Liver (tissue), 9 donors: Measurements from ENCODE around the gene VAMP7. TPM values are rescaled to one million over a fixed set of nuclear protein-coding genes. Genes with fewer than 3 reads are reported as not detected.
"Not testable (repeated sequence)": the region's sequence is repeated elsewhere in the genome, so short reads cannot be mapped to it uniquely, and the experiment has no call there.

Source experiments
- DNase-seq: peaks from one replicate; pipeline ENCODE4 v3.0.0-alpha.2; 2017; ENCODE audit warnings: low spot score
- H3K27ac ChIP-seq, 2 donors: one replicate each; pipeline ENCODE4 v1.7.0; 2013; ENCODE audit warnings: inconsistent platforms in 2 of 2, low read length in 2 of 2, control low read depth in 1 of 2, low read depth in 1 of 2, mild to moderate bottlenecking in 1 of 2
- H3K27me3 ChIP-seq, 4 donors: one replicate each; pipeline versions ENCODE4 v1.6.1 to v1.7.0; 2013; ENCODE audit warnings: low read length in 3 of 4, inconsistent platforms in 1 of 4, mild to moderate bottlenecking in 1 of 4, moderate library complexity in 1 of 4; ENCODE audit not compliant: control insufficient read depth in 4 of 4, insufficient read depth in 4 of 4
- H3K36me3 ChIP-seq, 4 donors: one replicate each; pipeline versions ENCODE4 v1.6.1 to v1.7.0; 2013; ENCODE audit warnings: low read length in 3 of 4, mild to moderate bottlenecking in 3 of 4, low read depth in 1 of 4, moderate library complexity in 1 of 4; ENCODE audit not compliant: control insufficient read depth in 4 of 4, insufficient read depth in 3 of 4
- H3K4me1 ChIP-seq, 4 donors: one replicate each; pipeline versions ENCODE4 v1.6.1 to v1.7.0; 2013; ENCODE audit warnings: low read length in 3 of 4, mild to moderate bottlenecking in 3 of 4, moderate library complexity in 1 of 4; ENCODE audit not compliant: control insufficient read depth in 4 of 4, insufficient read depth in 4 of 4
- H3K4me3 ChIP-seq, 3 donors: one replicate each; pipeline versions ENCODE4 v1.6.1 to v1.7.0; 2013; ENCODE audit warnings: low read length in 3 of 3, control low read depth in 1 of 3, low read depth in 1 of 3, mild to moderate bottlenecking in 1 of 3
- H3K9ac ChIP-seq, 2 donors: one replicate each; pipeline ENCODE4 v1.7.0; 2013; ENCODE audit warnings: low read length in 2 of 2, mild to moderate bottlenecking in 2 of 2, moderate library complexity in 2 of 2, control low read depth in 1 of 2, low read depth in 1 of 2
- H3K9me3 ChIP-seq, 4 donors: one replicate each; pipeline versions ENCODE4 v1.6.1 to v1.7.0; 2013; ENCODE audit warnings: low read length in 3 of 4; ENCODE audit not compliant: control insufficient read depth in 4 of 4
- EGR1 ChIP-seq, 2 donors: IDR thresholded peaks; 2 replicates each; pipeline ENCODE4 v1.6.1; 2016 to 2018; ENCODE audit warnings: antibody characterized with exemption in 2 of 2, low read depth in 2 of 2
- FOXA1 ChIP-seq: IDR thresholded peaks from 2 replicates; pipeline ENCODE4 v1.6.1; 2016; ENCODE audit warnings: antibody characterized with exemption
- GABPA ChIP-seq, 2 donors: IDR thresholded peaks in 1 of 2; conservative IDR thresholded peaks in 1 of 2; 2 replicates each; pipeline ENCODE4 v1.6.1; 2016; ENCODE audit warnings: antibody characterized with exemption in 2 of 2, mild to moderate bottlenecking in 1 of 2, moderate library complexity in 1 of 2
- HNF4A ChIP-seq, 2 donors: conservative IDR thresholded peaks; 2 replicates each; pipeline ENCODE4 v1.6.1; 2016; ENCODE audit warnings: antibody characterized with exemption in 2 of 2, mild to moderate bottlenecking in 2 of 2
- HNF4G ChIP-seq: IDR thresholded peaks from 2 replicates; pipeline ENCODE4 v1.6.1; 2016; ENCODE audit warnings: antibody characterized with exemption
- JUND ChIP-seq, 2 donors: IDR thresholded peaks; 2 replicates each; pipeline ENCODE4 v1.6.1; 2016; ENCODE audit warnings: antibody characterized with exemption in 2 of 2
- NR2F2 ChIP-seq: IDR thresholded peaks from 2 replicates; pipeline ENCODE4 v1.6.1; 2016; ENCODE audit warnings: antibody characterized with exemption
- RAD21 ChIP-seq, 2 donors: IDR thresholded peaks; 2 replicates each; pipeline ENCODE4 v1.6.1; 2016; ENCODE audit warnings: antibody characterized with exemption in 2 of 2, mild to moderate bottlenecking in 2 of 2
- RXRA ChIP-seq, 2 donors: IDR thresholded peaks; 2 replicates each; pipeline ENCODE4 v1.6.1; 2017 to 2018; ENCODE audit warnings: antibody characterized with exemption in 2 of 2, mild to moderate bottlenecking in 1 of 2
- SP1 ChIP-seq: IDR thresholded peaks from 2 replicates; pipeline ENCODE4 v1.6.1; 2018; ENCODE audit warnings: antibody characterized with exemption, mild to moderate bottlenecking
- TAF1 ChIP-seq: conservative IDR thresholded peaks from 2 replicates; pipeline ENCODE4 v1.6.1; 2016; ENCODE audit warnings: antibody characterized with exemption, mild to moderate bottlenecking
- YY1 ChIP-seq: IDR thresholded peaks from 2 replicates; pipeline ENCODE4 v1.6.1; 2016; ENCODE audit warnings: antibody characterized with exemption, mild to moderate bottlenecking
- WGBS: extraction: QIAGEN DNeasy Blood & Tissue Kit; methylation state at CpG from one replicate; pipeline ENCODE4 v1.1.7; 2013; 5-methylcytosine and 5-hydroxymethylcytosine counted together
- polyA plus RNA-seq, 2 donors: library from polyadenylated mRNA; stranded (reverse) in 1 of 2; unstranded in 1 of 2; fragments of 200-250 nt in 1 of 2; fragments of >200 nt in 1 of 2; fragmentation: Nextera tagmentation in 1 of 2; extraction: Ambion mirVana in 1 of 2; gene quantifications; one replicate each; pipeline versions ENCODE4 v1.2.1 to v1.2.3, GENCODE V29; 2013 to 2015
- total RNA-seq, 2 donors: library from RNA; depleted of rRNA; stranded (reverse); fragments of >200 nt; gene quantifications; one replicate each; pipeline ENCODE4 v1.2.3, GENCODE V29; 2014
- TF ChIP-seq, protein P1 (sequence below): IDR thresholded peaks from 2 replicates; pipeline ENCODE4 v1.6.1; 2016; ENCODE audit warnings: antibody characterized with exemption
- TF ChIP-seq, protein P2 (sequence below): IDR thresholded peaks from 2 replicates; pipeline ENCODE4 v1.6.1; 2016; ENCODE audit warnings: antibody characterized with exemption, mild to moderate bottlenecking
- TF ChIP-seq, protein P3 (sequence below): IDR thresholded peaks from 2 replicates; pipeline ENCODE4 v1.6.1; 2016; ENCODE audit warnings: antibody characterized with exemption
- TF ChIP-seq, protein P4 (sequence below): fragments of 150-350 bp; IDR thresholded peaks from 2 replicates; pipeline ENCODE4 v1.5.1; 2017; ENCODE audit warnings: improper control_type of control experiment, low read depth, low read length; ENCODE audit not compliant: missing input control
- TF ChIP-seq, protein P5 (sequence below): IDR thresholded peaks from 2 replicates; pipeline ENCODE4 v1.6.1; 2016; ENCODE audit warnings: antibody characterized with exemption
- donor health status: healthy.
- donor health status: healthy.
- donor health status: healthy.
- donor health status: healthy.
- donor health status: healthy.

Gene VAMP7
- total and polyA plus RNA-seq, 4 donors = 18.3 to 28.8 (median 22.9) TPM

DNA sequence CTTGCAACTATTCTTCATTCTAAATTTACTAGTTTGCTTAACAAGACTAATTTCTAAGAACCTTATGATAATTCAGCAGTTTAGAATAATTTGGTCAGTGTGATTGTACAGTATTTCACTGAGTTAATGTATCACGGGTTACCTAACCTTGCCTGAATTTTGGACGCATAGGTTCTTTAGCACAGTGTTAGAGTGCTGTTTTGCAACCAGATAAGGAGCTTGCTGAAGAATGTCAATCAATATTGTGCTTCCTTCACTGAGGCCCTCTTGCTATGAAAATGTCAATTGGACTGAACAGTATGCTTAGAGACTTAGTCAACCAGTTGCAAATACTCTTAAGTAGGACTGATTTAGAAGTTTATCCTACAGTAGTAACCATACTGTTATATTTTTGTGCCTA is 19.6 kb downstream of the VAMP7 start:
- H3K9me3 ChIP-seq = no peaks in the 10 kb centered on the region
- DNase-seq = no peak
- 74% methylated on average over 2 of the region's 2 CpGs for WGBS
- peaks cover 2 to 11% (median 5%) of the 10 kb centered on the region in 4 donors for H3K36me3 ChIP-seq
- no peak overlapping the region for H3K27ac ChIP-seq
- H3K4me1 ChIP-seq = no peaks in the 10 kb centered on the region
- H3K4me3 ChIP-seq = no peak overlapping the region
- H3K9ac ChIP-seq = no peak overlapping the region
- TF ChIP-seq NR2F2 (no peak), EGR1 (IDR thresholded peaks at IDR 0.05; ENCODE audit: low read depth in 2 of 2) (no peak), FOXA1 (no peak), TAF1 (no peak), JUND (IDR thresholded peaks at IDR 0.05) (no peak), HNF4G (no peak), SP1 (no peak), RAD21 (IDR thresholded peaks at IDR 0.05) (no peak), RXRA (IDR thresholded peaks at IDR 0.05) (no peak), HNF4A (conservative IDR thresholded peaks at IDR 0.05) (no peak), GABPA (IDR thresholded peaks at IDR 0.05 in 1 of 2, conservative IDR thresholded peaks at IDR 0.05 in 1 of 2) (no peak), YY1 (no peak)
- TF ChIP-seq, protein P1, sequence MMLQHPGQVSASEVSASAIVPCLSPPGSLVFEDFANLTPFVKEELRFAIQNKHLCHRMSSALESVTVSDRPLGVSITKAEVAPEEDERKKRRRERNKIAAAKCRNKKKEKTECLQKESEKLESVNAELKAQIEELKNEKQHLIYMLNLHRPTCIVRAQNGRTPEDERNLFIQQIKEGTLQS = no peak
- TF ChIP-seq, protein P2, sequence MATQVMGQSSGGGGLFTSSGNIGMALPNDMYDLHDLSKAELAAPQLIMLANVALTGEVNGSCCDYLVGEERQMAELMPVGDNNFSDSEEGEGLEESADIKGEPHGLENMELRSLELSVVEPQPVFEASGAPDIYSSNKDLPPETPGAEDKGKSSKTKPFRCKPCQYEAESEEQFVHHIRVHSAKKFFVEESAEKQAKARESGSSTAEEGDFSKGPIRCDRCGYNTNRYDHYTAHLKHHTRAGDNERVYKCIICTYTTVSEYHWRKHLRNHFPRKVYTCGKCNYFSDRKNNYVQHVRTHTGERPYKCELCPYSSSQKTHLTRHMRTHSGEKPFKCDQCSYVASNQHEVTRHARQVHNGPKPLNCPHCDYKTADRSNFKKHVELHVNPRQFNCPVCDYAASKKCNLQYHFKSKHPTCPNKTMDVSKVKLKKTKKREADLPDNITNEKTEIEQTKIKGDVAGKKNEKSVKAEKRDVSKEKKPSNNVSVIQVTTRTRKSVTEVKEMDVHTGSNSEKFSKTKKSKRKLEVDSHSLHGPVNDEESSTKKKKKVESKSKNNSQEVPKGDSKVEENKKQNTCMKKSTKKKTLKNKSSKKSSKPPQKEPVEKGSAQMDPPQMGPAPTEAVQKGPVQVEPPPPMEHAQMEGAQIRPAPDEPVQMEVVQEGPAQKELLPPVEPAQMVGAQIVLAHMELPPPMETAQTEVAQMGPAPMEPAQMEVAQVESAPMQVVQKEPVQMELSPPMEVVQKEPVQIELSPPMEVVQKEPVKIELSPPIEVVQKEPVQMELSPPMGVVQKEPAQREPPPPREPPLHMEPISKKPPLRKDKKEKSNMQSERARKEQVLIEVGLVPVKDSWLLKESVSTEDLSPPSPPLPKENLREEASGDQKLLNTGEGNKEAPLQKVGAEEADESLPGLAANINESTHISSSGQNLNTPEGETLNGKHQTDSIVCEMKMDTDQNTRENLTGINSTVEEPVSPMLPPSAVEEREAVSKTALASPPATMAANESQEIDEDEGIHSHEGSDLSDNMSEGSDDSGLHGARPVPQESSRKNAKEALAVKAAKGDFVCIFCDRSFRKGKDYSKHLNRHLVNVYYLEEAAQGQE = no peak
- TF ChIP-seq, protein P3, sequence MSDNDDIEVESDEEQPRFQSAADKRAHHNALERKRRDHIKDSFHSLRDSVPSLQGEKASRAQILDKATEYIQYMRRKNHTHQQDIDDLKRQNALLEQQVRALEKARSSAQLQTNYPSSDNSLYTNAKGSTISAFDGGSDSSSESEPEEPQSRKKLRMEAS = no peak
- TF ChIP-seq, protein P4, sequence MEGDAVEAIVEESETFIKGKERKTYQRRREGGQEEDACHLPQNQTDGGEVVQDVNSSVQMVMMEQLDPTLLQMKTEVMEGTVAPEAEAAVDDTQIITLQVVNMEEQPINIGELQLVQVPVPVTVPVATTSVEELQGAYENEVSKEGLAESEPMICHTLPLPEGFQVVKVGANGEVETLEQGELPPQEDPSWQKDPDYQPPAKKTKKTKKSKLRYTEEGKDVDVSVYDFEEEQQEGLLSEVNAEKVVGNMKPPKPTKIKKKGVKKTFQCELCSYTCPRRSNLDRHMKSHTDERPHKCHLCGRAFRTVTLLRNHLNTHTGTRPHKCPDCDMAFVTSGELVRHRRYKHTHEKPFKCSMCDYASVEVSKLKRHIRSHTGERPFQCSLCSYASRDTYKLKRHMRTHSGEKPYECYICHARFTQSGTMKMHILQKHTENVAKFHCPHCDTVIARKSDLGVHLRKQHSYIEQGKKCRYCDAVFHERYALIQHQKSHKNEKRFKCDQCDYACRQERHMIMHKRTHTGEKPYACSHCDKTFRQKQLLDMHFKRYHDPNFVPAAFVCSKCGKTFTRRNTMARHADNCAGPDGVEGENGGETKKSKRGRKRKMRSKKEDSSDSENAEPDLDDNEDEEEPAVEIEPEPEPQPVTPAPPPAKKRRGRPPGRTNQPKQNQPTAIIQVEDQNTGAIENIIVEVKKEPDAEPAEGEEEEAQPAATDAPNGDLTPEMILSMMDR = no peak
- TF ChIP-seq, protein P5, sequence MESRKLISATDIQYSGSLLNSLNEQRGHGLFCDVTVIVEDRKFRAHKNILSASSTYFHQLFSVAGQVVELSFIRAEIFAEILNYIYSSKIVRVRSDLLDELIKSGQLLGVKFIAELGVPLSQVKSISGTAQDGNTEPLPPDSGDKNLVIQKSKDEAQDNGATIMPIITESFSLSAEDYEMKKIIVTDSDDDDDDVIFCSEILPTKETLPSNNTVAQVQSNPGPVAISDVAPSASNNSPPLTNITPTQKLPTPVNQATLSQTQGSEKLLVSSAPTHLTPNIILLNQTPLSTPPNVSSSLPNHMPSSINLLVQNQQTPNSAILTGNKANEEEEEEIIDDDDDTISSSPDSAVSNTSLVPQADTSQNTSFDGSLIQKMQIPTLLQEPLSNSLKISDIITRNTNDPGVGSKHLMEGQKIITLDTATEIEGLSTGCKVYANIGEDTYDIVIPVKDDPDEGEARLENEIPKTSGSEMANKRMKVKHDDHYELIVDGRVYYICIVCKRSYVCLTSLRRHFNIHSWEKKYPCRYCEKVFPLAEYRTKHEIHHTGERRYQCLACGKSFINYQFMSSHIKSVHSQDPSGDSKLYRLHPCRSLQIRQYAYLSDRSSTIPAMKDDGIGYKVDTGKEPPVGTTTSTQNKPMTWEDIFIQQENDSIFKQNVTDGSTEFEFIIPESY = no peak
- no peaks in the 10 kb centered on the region for H3K27me3 ChIP-seq

DNA sequence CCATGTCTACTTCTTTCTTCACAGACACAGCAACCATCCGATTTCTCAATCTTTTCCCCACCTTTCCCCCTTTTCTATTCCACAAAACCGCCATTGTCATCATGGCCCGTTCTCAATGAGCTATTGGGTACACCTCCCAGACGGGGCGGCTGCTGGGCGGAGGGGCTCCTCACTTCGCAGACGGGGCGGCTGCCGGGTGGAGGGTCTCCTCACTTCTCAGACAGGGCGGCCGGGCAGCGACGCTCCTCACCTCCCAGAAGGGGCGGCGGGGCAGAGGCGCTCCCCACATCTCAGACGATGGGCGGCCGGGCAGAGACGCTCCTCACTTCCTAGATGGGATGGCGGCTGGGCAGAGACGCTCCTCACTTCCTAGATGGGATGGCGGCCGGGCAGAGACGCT is 26.5 kb downstream of the VAMP7 start:
- not testable (repeated sequence) for H3K27ac ChIP-seq, H3K4me1 ChIP-seq, H3K4me3 ChIP-seq, DNase-seq, H3K9me3 ChIP-seq, H3K9ac ChIP-seq, H3K36me3 ChIP-seq, H3K27me3 ChIP-seq
- WGBS = 94% methylated on average over 25 of the region's 26 CpGs
